Stimulated activated CD8-positive, alpha-beta memory T cell treated with anti-CD3 and anti-CD28 coated beads, Interleukin-15, amount 100 ng/mL, for 48 hours (primary cell): ENCODE results near the gene WDR41.
"Not testable (repeated sequence)": the region's sequence is repeated elsewhere in the genome, so short reads cannot be mapped to it uniquely, and the experiment has no call there.

Experiments
- DNase-seq, 2 donors: peaks; one replicate each; pipeline ENCODE4 v3.0.0-alpha.2; 2020; ENCODE audit warnings: low read depth in 2 of 2

Gene WDR41

GRCh38 chr5:77402796-77403195 lies 89.3 kb downstream of the WDR41 start:
- DNase-seq, result no peak

GRCh38 chr5:77400645-77401044 lies 91.5 kb downstream of the WDR41 start:
- DNase-seq, result no peak

GRCh38 chr5:77398896-77399295 lies 93.2 kb downstream of the WDR41 start:
- no peak for DNase-seq

GRCh38 chr5:77398458-77398857 lies 93.7 kb downstream of the WDR41 start:
- no peak for DNase-seq

- no peak for DNase-seq
Measured at GRCh38 chr5:77397686-77398292, 94.3 kb downstream of the WDR41 start.

- no peak for DNase-seq
Measured at GRCh38 chr5:77396017-77396416, 96.1 kb downstream of the WDR41 start.

- no peak for DNase-seq
Measured at GRCh38 chr5:77394064-77394715, 97.9 kb downstream of the WDR41 start.

GRCh38 chr5:77391240-77391765 lies 100.8 kb downstream of the WDR41 start:
- DNase-seq, result no peak

- no peak for DNase-seq
Measured at GRCh38 chr5:77390795-77391194, 101.3 kb downstream of the WDR41 start.

- DNase-seq, result no peak
Measured at GRCh38 chr5:77390221-77390620, 101.9 kb downstream of the WDR41 start.

- no peak for DNase-seq
Measured at GRCh38 chr5:77389746-77390145, 102.4 kb downstream of the WDR41 start.

GRCh38 chr5:77386340-77386739 lies 105.8 kb downstream of the WDR41 start:
- not testable (repeated sequence) for DNase-seq

GRCh38 chr5:77383336-77383735 lies 108.8 kb downstream of the WDR41 start:
- DNase-seq, result not testable (repeated sequence)
